Mucosa of descending colon (tissue), 3 donors: ENCODE measurements around the gene NOL4L. TPM values are rescaled to one million over a fixed set of nuclear protein-coding genes. Genes with fewer than 3 reads are reported as not detected.

Experiments
- ATAC-seq: fragments of 200-7000 bp; cut with Tn5 transposase; one replicate; pipeline ENCODE4 v1.9.1; 2020; ENCODE audit warnings: mild to moderate bottlenecking, moderate library complexity
- DNase-seq, 3 donors: peaks; one replicate each; pipeline ENCODE4 v3.0.0-alpha.2; 2020
- H3K36me3 ChIP-seq: fragments of 200-600 bp; one replicate; pipeline ENCODE4 v1.8.0; 2021; ENCODE audit warnings: low read depth, mild to moderate bottlenecking
- H3K4me1 ChIP-seq: fragments of 200-600 bp; one replicate; pipeline ENCODE4 v1.8.0; 2021; ENCODE audit warnings: low read depth, mild to moderate bottlenecking
- H3K4me3 ChIP-seq: fragments of 200-600 bp; one replicate; pipeline ENCODE4 v1.8.0; 2021; ENCODE audit warnings: mild to moderate bottlenecking
- H3K9me3 ChIP-seq: fragments of 200-600 bp; one replicate; pipeline ENCODE4 v1.8.0; 2021; ENCODE audit warnings: mild to moderate bottlenecking
- CTCF ChIP-seq: fragments of 200-600 bp; IDR thresholded peaks from one replicate; pipeline ENCODE4 v1.8.0; 2022; ENCODE audit warnings: antibody characterized with exemption, mild to moderate bottlenecking
- intact Hi-C, 2 donors: fragments of 100-400 bp; cut with DNase I in 1 of 2; cut with micrococcal nuclease in 1 of 2; formaldehyde crosslinking; loops; one replicate each; pipeline versions ENCODE4 v1.11.0 to v1.11.1; 2022; cut with DNase I, micrococcal nuclease
- total RNA-seq, 3 donors: library from RNA; stranded (reverse); fragmentation: NEBNext Ultra II Directional in 2 of 3; extraction: Animal tissue kit (Norgen Biotek cat#: 25700) in 2 of 3; gene quantifications; one replicate each; pipeline versions ENCODE4 v1.2.1 to v1.2.4, GENCODE V29; 2021 to 2023
- donor health status: DM: no; HTN: no; CAD: no; lungs with moderate emphysema.
- donor health status: DM: no; HTN: no; CAD: no.
- donor health status: DM: no; HTN: yes; CAD: no.

The NOL4L gene
- total RNA-seq, 3 donors from 2014 or later, result 46.1 to 75.3 (median 55.1) TPM

- H3K4me1 ChIP-seq, result no peaks in the 10 kb centered on the region
- H3K9me3 ChIP-seq, result no peaks in the 10 kb centered on the region
- DNase-seq (no peak), ATAC-seq (no peak)
- H3K36me3 ChIP-seq, result no peaks in the 10 kb centered on the region
- intact Hi-C loops, result no loop called here
- no peak for TF ChIP-seq CTCF
- H3K4me3 ChIP-seq, result no peak overlapping the region
Observed at GRCh38 chr20:32621071-32621890, 36.1 kb upstream of the NOL4L start.

- H3K9me3 ChIP-seq, result no peaks in the 10 kb centered on the region
- DNase-seq, result no peak
- TF ChIP-seq CTCF, result no peak
- intact Hi-C loops, result no loop called here
- no peaks in the 10 kb centered on the region for H3K4me1 ChIP-seq
- ATAC-seq, result no peak
- H3K36me3 ChIP-seq, result no peaks in the 10 kb centered on the region
- H3K4me3 ChIP-seq, result no peak overlapping the region
Observed at GRCh38 chr20:32619586-32619985, 34.5 kb upstream of the NOL4L start.

GRCh38 chr20:32614772-32615171 lies 29.6 kb upstream of the NOL4L start:
- Histone ChIP-seq H3K36me3 (no peaks in the 10 kb centered on the region), H3K9me3 (no peaks in the 10 kb centered on the region), H3K4me3 (no peak overlapping the region), H3K4me1 (no peaks in the 10 kb centered on the region)
- DNase-seq, result no peak
- ATAC-seq, result no peak
- no peak for TF ChIP-seq CTCF
- intact Hi-C loops, result no loop called here

GRCh38 chr20:32614303-32614702 lies 29.2 kb upstream of the NOL4L start:
- H3K36me3 ChIP-seq, result no peaks in the 10 kb centered on the region

GRCh38 chr20:32613192-32614053 lies 28.3 kb upstream of the NOL4L start:
- no peak for TF ChIP-seq CTCF
- no peaks in the 10 kb centered on the region for H3K4me1 ChIP-seq
- intact Hi-C loops, result no loop called here
- no peaks in the 10 kb centered on the region for H3K9me3 ChIP-seq
- no peak overlapping the region for H3K4me3 ChIP-seq
- ATAC-seq (no peak), DNase-seq (no peak)
- H3K36me3 ChIP-seq, result no peaks in the 10 kb centered on the region

More at GRCh38 chr20:32614303-32614702, 29.2 kb upstream of the NOL4L start:
- no peak for DNase-seq
- no peaks in the 10 kb centered on the region for H3K9me3 ChIP-seq
- TF ChIP-seq CTCF, result no peak
- no peak overlapping the region for H3K4me3 ChIP-seq
- ATAC-seq, result no peak
- no peaks in the 10 kb centered on the region for H3K4me1 ChIP-seq
- intact Hi-C loops, result no loop called here
